Neural progenitor cell (in vitro differentiated cells): ENCODE measurements around the gene WIPF1. TPM values are rescaled to one million over a fixed set of nuclear protein-coding genes. Genes with fewer than 3 reads are reported as not detected.

Experiments
- DNase-seq: peaks from one replicate; pipeline ENCODE4 v3.0.0-alpha.2; 2016; ENCODE audit warnings: low spot score
- H2AFZ ChIP-seq: fragments of 200-600 bp; sonication (generic); replicated peaks from 2 replicates; pipeline ENCODE4 v1.6.1; 2016; ENCODE audit warnings: antibody characterized with exemption
- H3F3A ChIP-seq: fragments of 200-600 bp; sonication (generic); 2 replicates; pipeline ENCODE4 v1.6.1; 2016; ENCODE audit warnings: antibody characterized with exemption, low read depth
- H3K27ac ChIP-seq: fragments of 200-600 bp; sonication (generic); 2 replicates; pipeline ENCODE4 v1.5.1; 2016; ENCODE audit warnings: mild to moderate bottlenecking
- H3K27me3 ChIP-seq: fragments of 200-600 bp; sonication (generic); 2 replicates; pipeline ENCODE4 v1.6.1; 2016; ENCODE audit warnings: mild to moderate bottlenecking, moderate library complexity
- H3K36me3 ChIP-seq: fragments of 200-600 bp; sonication (generic); 2 replicates; pipeline ENCODE4 v1.5.1; 2016
- H3K4me1 ChIP-seq: fragments of 200-600 bp; sonication (generic); 2 replicates; pipeline ENCODE4 v1.6.1; 2016; ENCODE audit warnings: mixed run types
- H3K4me2 ChIP-seq: fragments of 200-600 bp; sonication (generic); 2 replicates; pipeline ENCODE4 v1.6.1; 2016
- H3K4me3 ChIP-seq: fragments of 200-600 bp; sonication (generic); 2 replicates; pipeline ENCODE4 v1.5.1; 2016
- H3K79me2 ChIP-seq: fragments of 200-600 bp; sonication (generic); 2 replicates; pipeline ENCODE4 v1.6.1; 2016; ENCODE audit warnings: low read depth
- H3K9ac ChIP-seq: fragments of 200-600 bp; sonication (generic); 2 replicates; pipeline ENCODE4 v1.6.1; 2016
- H3K9me3 ChIP-seq: fragments of 200-600 bp; sonication (generic); 2 replicates; pipeline ENCODE4 v1.5.1; 2016; ENCODE audit warnings: low read depth
- H4K20me1 ChIP-seq: fragments of 200-600 bp; sonication (generic); 2 replicates; pipeline ENCODE4 v1.6.1; 2016; ENCODE audit warnings: low read depth
- H3K27ac Mint-ChIP-seq: 3 replicates; pipeline ENCODE4 v1.8.0; 2021; ENCODE audit warnings: mixed read lengths
- H3K27me3 Mint-ChIP-seq: 2 replicates; pipeline ENCODE4 v1.8.0; 2022; ENCODE audit warnings: low read depth, mild to moderate bottlenecking, inconsistent platforms, moderate library complexity, mixed read lengths; ENCODE audit not compliant: insufficient read depth
- H3K36me3 Mint-ChIP-seq: 3 replicates; pipeline ENCODE4 v1.8.0; 2021; ENCODE audit warnings: mixed read lengths
- H3K4me1 Mint-ChIP-seq: 3 replicates; pipeline ENCODE4 v1.8.0; 2021; ENCODE audit warnings: mixed read lengths
- H3K4me3 Mint-ChIP-seq: 3 replicates; pipeline ENCODE4 v1.8.0; 2021; ENCODE audit warnings: mild to moderate bottlenecking, moderate library complexity, mixed read lengths
- H3K9me3 Mint-ChIP-seq: 3 replicates; pipeline ENCODE4 v1.8.0; 2020; ENCODE audit warnings: mixed read lengths
- CTCF ChIP-seq: fragments of 200-600 bp; sonication (generic); IDR thresholded peaks from 2 replicates; pipeline ENCODE4 v1.5.1; 2017; ENCODE audit warnings: antibody characterized with exemption, mild to moderate bottlenecking
- EZH2 ChIP-seq: fragments of 200-600 bp; sonication (generic); IDR thresholded peaks from 2 replicates; pipeline ENCODE4 v1.6.1; 2017; ENCODE audit warnings: antibody characterized with exemption, mild to moderate bottlenecking, moderate library complexity
- EZH2phosphoT487 ChIP-seq: fragments of 200-600 bp; sonication (generic); IDR thresholded peaks from 2 replicates; pipeline ENCODE4 v1.6.1; 2017; ENCODE audit warnings: antibody characterized with exemption
- total RNA-seq: library from RNA; depleted of rRNA; stranded (reverse); fragments of >200 nt; gene quantifications from 2 replicates; pipeline ENCODE4 v1.2.3, GENCODE V29; 2015; ENCODE audit warnings: low replicate concordance

Gene WIPF1
- total RNA-seq, 1 donor from 2014 or later = 17.2 TPM

GRCh38 chr2:174585657-174586252 is 11.8 kb downstream of the WIPF1 start:
- H3K36me3 ChIP-seq = no peaks in the 10 kb centered on the region
- peaks cover 3% of the 10 kb centered on the region for H3K4me1 ChIP-seq
- H3K4me2 ChIP-seq = no peak overlapping the region
- no peaks in the 10 kb centered on the region for H3K36me3 Mint-ChIP-seq
- H3K27ac ChIP-seq = no peak overlapping the region
- H3K4me3 ChIP-seq = no peak overlapping the region
- TF ChIP-seq CTCF (no peak), EZH2 (no peak), EZH2phosphoT487 (no peak)
- H3F3A ChIP-seq = no peaks in the 10 kb centered on the region
- no peaks in the 10 kb centered on the region for H3K27me3 Mint-ChIP-seq
- H3K27me3 ChIP-seq = no peaks in the 10 kb centered on the region
- no peak for DNase-seq
- no peaks in the 10 kb centered on the region for H3K9me3 ChIP-seq
- no peaks in the 10 kb centered on the region for H4K20me1 ChIP-seq
- H3K79me2 ChIP-seq = no peaks in the 10 kb centered on the region
- H3K27ac Mint-ChIP-seq = no peak overlapping the region
- H3K4me3 Mint-ChIP-seq = no peak overlapping the region
- H3K4me1 Mint-ChIP-seq = peaks cover 15% of the 10 kb centered on the region
- no peaks in the 10 kb centered on the region for H3K9me3 Mint-ChIP-seq
- no peak overlapping the region for H2AFZ ChIP-seq
- no peak overlapping the region for H3K9ac ChIP-seq

GRCh38 chr2:174585146-174585545 is 12.5 kb downstream of the WIPF1 start:
- no peaks in the 10 kb centered on the region for H3K27me3 ChIP-seq
- no peak overlapping the region for H3K27ac ChIP-seq
- Mint-ChIP-seq H3K36me3 (peaks cover 2% of the 10 kb centered on the region), H3K27ac (no peak overlapping the region), H3K9me3 (no peaks in the 10 kb centered on the region), H3K27me3 (no peaks in the 10 kb centered on the region), H3K4me1 (peaks cover 15% of the 10 kb centered on the region), H3K4me3 (no peak overlapping the region)
- H3K4me2 ChIP-seq = no peak overlapping the region
- no peaks in the 10 kb centered on the region for H3K36me3 ChIP-seq
- no peak overlapping the region for H2AFZ ChIP-seq
- H3K4me1 ChIP-seq = no peaks in the 10 kb centered on the region
- no peaks in the 10 kb centered on the region for H3K79me2 ChIP-seq
- no peak overlapping the region for H3K9ac ChIP-seq
- no peak overlapping the region for H3K4me3 ChIP-seq
- no peak for DNase-seq
- H3F3A ChIP-seq = no peaks in the 10 kb centered on the region
- no peaks in the 10 kb centered on the region for H4K20me1 ChIP-seq
- H3K9me3 ChIP-seq = no peaks in the 10 kb centered on the region
- TF ChIP-seq EZH2phosphoT487 (no peak), CTCF (no peak)

GRCh38 chr2:174581491-174581890 is 16.1 kb downstream of the WIPF1 start:
- Mint-ChIP-seq H3K9me3 (no peaks in the 10 kb centered on the region), H3K27ac (no peak overlapping the region), H3K36me3 (peaks cover 3% of the 10 kb centered on the region), H3K4me3 (no peak overlapping the region), H3K27me3 (no peaks in the 10 kb centered on the region), H3K4me1 (peaks cover 10% of the 10 kb centered on the region)
- TF ChIP-seq EZH2 (no peak), EZH2phosphoT487 (no peak), CTCF (no peak)
- DNase-seq = no peak
- Histone ChIP-seq H3K4me3 (no peak overlapping the region), H2AFZ (no peak overlapping the region), H3K27me3 (no peaks in the 10 kb centered on the region), H4K20me1 (no peaks in the 10 kb centered on the region), H3K9ac (no peak overlapping the region), H3K4me2 (no peak overlapping the region), H3K36me3 (no peaks in the 10 kb centered on the region), H3K4me1 (no peaks in the 10 kb centered on the region), H3F3A (no peaks in the 10 kb centered on the region), H3K9me3 (no peaks in the 10 kb centered on the region), H3K27ac (no peak overlapping the region), H3K79me2 (no peaks in the 10 kb centered on the region)
